HG02938 (cell line): ENCODE results near the gene STEEP1.
A peak's percentile ranks its signal among the peaks of the same experiment; 100 is the strongest.

Experiments
- ATAC-seq: cut with Tn5 transposase; IDR thresholded peaks from one replicate; pipeline ENCODE4 v1.9.1; 2021; ENCODE audit warnings: mild to moderate bottlenecking, moderate library complexity; ENCODE audit not compliant: unreplicated experiment

Gene STEEP1

GRCh38 chrX:119565107-119565663 is at the start of gene STEEP1:
TSS of gene STEEP1 (minus strand) at chrX:119565409. CDS start at chrX:119565355, 54 bp downstream.
- peak; percentile 80 for ATAC-seq

GRCh38 chrX:119614776-119615175 is 49.6 kb upstream of the STEEP1 start:
- no peak for ATAC-seq

GRCh38 chrX:119607018-119607389 is 41.8 kb upstream of the STEEP1 start:
- ATAC-seq: no peak

GRCh38 chrX:119606280-119607017 is 41.2 kb upstream of the STEEP1 start, which contains the start of gene NKRF:
TSS of gene NKRF (minus strand) at chrX:119606424.
- peak; percentile 68 for ATAC-seq

GRCh38 chrX:119605464-119606279 is 40.5 kb upstream of the STEEP1 start:
- ATAC-seq: peak; percentile 14

GRCh38 chrX:119604766-119605463 is 39.7 kb upstream of the STEEP1 start:
- no peak for ATAC-seq

GRCh38 chrX:119602701-119603255 is 37.6 kb upstream of the STEEP1 start:
- no peak for ATAC-seq

GRCh38 chrX:119589810-119590209 is 24.6 kb upstream of the STEEP1 start:
- no peak for ATAC-seq

- ATAC-seq: no peak
Measured at GRCh38 chrX:119583431-119584059, 18.3 kb upstream of the STEEP1 start.

GRCh38 chrX:119579414-119579813 is 14.2 kb upstream of the STEEP1 start:
- no peak for ATAC-seq

- peak; percentile 84 for ATAC-seq
Measured at GRCh38 chrX:119574394-119575266, 9.4 kb upstream of the STEEP1 start, which contains the start of gene UBE2A. TSS of gene UBE2A (plus strand) at chrX:119574563. CDS start at chrX:119574712, 149 bp downstream.

- ATAC-seq: no peak
Measured at GRCh38 chrX:119573840-119574393, 8.7 kb upstream of the STEEP1 start.

- ATAC-seq: no peak
Measured at GRCh38 chrX:119573222-119573621, 8.0 kb upstream of the STEEP1 start.

- ATAC-seq: no peak
Measured at GRCh38 chrX:119570351-119570835, 5.2 kb upstream of the STEEP1 start.

GRCh38 chrX:119552508-119552907 is 12.7 kb downstream of the STEEP1 start:
- ATAC-seq: no peak

GRCh38 chrX:119549327-119550016 is 15.7 kb downstream of the STEEP1 start:
- ATAC-seq: no peak

GRCh38 chrX:119541188-119541587 is 24.0 kb downstream of the STEEP1 start:
- ATAC-seq: no peak

- ATAC-seq: no peak
Measured at GRCh38 chrX:119539872-119540271, 25.3 kb downstream of the STEEP1 start.
